CD8-positive, alpha-beta memory T cell (primary cell): ENCODE results near the gene CLPSL1. TPM values are rescaled to one million over a fixed set of nuclear protein-coding genes. Genes with fewer than 3 reads are reported as not detected.

ENCODE experiments used
- CTCF ChIA-PET: fragments of 350-600 bp; sonication (Branson Sonifier 250); formaldehyde crosslinking; loops from one replicate; lab custom pipeline; 2021; ENCODE audit warnings: antibody characterized with exemption; lab: Charles Lee
- POLR2A ChIA-PET: fragments of 350-600 bp; sonication (Branson Sonifier 250); formaldehyde crosslinking; loops from one replicate; lab custom pipeline; 2021; ENCODE audit warnings: antibody characterized with exemption; lab: Charles Lee
- DNase-seq, 5 donors: peaks; one replicate each; pipeline versions ENCODE4 v3.0.0 to v3.0.0-alpha.2; 2020 to 2022; ENCODE audit warnings: mixed read lengths in 1 of 5
- H3K27ac ChIP-seq: one replicate; pipeline ENCODE4 v1.7.0; 2013; ENCODE audit warnings: low read depth, mild to moderate bottlenecking, low read length, moderate library complexity
- H3K27me3 ChIP-seq: 2 replicates; pipeline ENCODE4 v1.7.0; 2013; ENCODE audit warnings: low read length, mild to moderate bottlenecking; ENCODE audit not compliant: insufficient read depth, poor library complexity, severe bottlenecking
- H3K36me3 ChIP-seq: 2 replicates; pipeline ENCODE4 v1.7.0; 2013; ENCODE audit warnings: mild to moderate bottlenecking, low read length, moderate library complexity; ENCODE audit not compliant: insufficient read depth
- H3K4me1 ChIP-seq: 2 replicates; pipeline ENCODE4 v1.7.0; 2013; ENCODE audit warnings: mild to moderate bottlenecking, low read length, moderate library complexity; ENCODE audit not compliant: insufficient read depth
- H3K4me3 ChIP-seq: 2 replicates; pipeline ENCODE4 v1.7.0; 2013; ENCODE audit warnings: mild to moderate bottlenecking, low read length
- H3K9me3 ChIP-seq: 2 replicates; pipeline ENCODE4 v1.7.0; 2013; ENCODE audit warnings: mild to moderate bottlenecking, low read length
- H3K27ac Mint-ChIP-seq, 8 donors: one replicate each; pipeline ENCODE4 v1.8.0; 2020 to 2021; ENCODE audit warnings: mixed read lengths in 8 of 8, mild to moderate bottlenecking in 6 of 8, inconsistent platforms in 3 of 8, moderate library complexity in 3 of 8
- H3K27me3 Mint-ChIP-seq, 2 donors: one replicate each; pipeline ENCODE4 v1.8.0; 2020 to 2021; ENCODE audit warnings: mixed read lengths in 2 of 2, mild to moderate bottlenecking in 1 of 2, moderate library complexity in 1 of 2
- H3K36me3 Mint-ChIP-seq, 3 donors: one replicate each; pipeline ENCODE4 v1.8.0; 2020 to 2021; ENCODE audit warnings: mixed read lengths in 3 of 3, inconsistent platforms in 1 of 3, mild to moderate bottlenecking in 1 of 3
- H3K4me1 Mint-ChIP-seq, 3 donors: one replicate each; pipeline ENCODE4 v1.8.0; 2020 to 2021; ENCODE audit warnings: mixed read lengths in 3 of 3, inconsistent platforms in 1 of 3, mild to moderate bottlenecking in 1 of 3
- H3K4me3 Mint-ChIP-seq, 7 donors: one replicate each; pipeline ENCODE4 v1.8.0; 2020 to 2021; ENCODE audit warnings: mixed read lengths in 7 of 7, mild to moderate bottlenecking in 6 of 7, moderate library complexity in 4 of 7, inconsistent platforms in 2 of 7
- H3K9me3 Mint-ChIP-seq, 5 donors: one replicate each; pipeline ENCODE4 v1.8.0; 2020 to 2022; ENCODE audit warnings: mixed read lengths in 5 of 5, mild to moderate bottlenecking in 3 of 5, moderate library complexity in 2 of 5, inconsistent platforms in 1 of 5
- polyA plus RNA-seq: library from polyadenylated mRNA; unstranded; fragments of 300-500 nt; fragmentation: Illumina TruSeq; gene quantifications from one replicate; pipeline ENCODE4 v1.2.3, GENCODE V29; 2021
- total RNA-seq, 2 experiments: library from RNA; stranded (reverse); gene quantifications; one replicate each; pipeline ENCODE4 v1.2.3, GENCODE V29; 2021

CLPSL1 gene
- total and polyA plus RNA-seq, 3 experiments from 2014 or later, result not detected

GRCh38 chr6:35736982-35737412, 43.8 kb upstream of the CLPSL1 start, which contains the start of gene ARMC12:
TSS of gene ARMC12 (plus strand) at chr6:35737032. CDS start at chr6:35737109, 77 bp downstream.
- ChIA-PET POLR2A (interaction anchor here (1.0 to 1.5 kb wide), 3 partner anchors 99 to 134 kb away, joined by 3 to 6 read pairs (median 3); no protein-coding TSS in a partner anchor), CTCF (interaction anchor here (0.7 to 8.6 kb wide), 53 partner anchors 10 to 443 kb away, joined by 3 to 113 read pairs (median 5); partner anchors contain the start of genes PPARD and RPL10A)
- no peaks in the 10 kb centered on the region for H3K36me3 Mint-ChIP-seq
- no peaks in the 10 kb centered on the region for H3K27me3 Mint-ChIP-seq
- H3K4me3 ChIP-seq, result no peak within 1 kb of the TSS
- H3K4me3 Mint-ChIP-seq, result peak within 1 kb of the TSS; percentile 27 to 71 (median 55)
- no peak for DNase-seq
- no peaks in the 10 kb centered on the region for H3K9me3 Mint-ChIP-seq
- H3K27ac ChIP-seq, result no peak within 1 kb of the TSS
- peaks cover 38 to 52% (median 43%) of the 10 kb centered on the region in 3 donors for H3K4me1 Mint-ChIP-seq
- H3K9me3 ChIP-seq, result no peaks in the 10 kb centered on the region
- H3K27me3 ChIP-seq, result no peaks in the 10 kb centered on the region
- H3K27ac Mint-ChIP-seq, result peak within 1 kb of the TSS; percentile 74 to 94 (median 83)
- no peaks in the 10 kb centered on the region for H3K36me3 ChIP-seq
- peaks cover 51% of the 10 kb centered on the region for H3K4me1 ChIP-seq

- no peaks in the 10 kb centered on the region for H3K27me3 ChIP-seq
- no peak overlapping the region for H3K27ac ChIP-seq
- H3K36me3 Mint-ChIP-seq, result no peaks in the 10 kb centered on the region
- peaks cover 32 to 46% (median 37%) of the 10 kb centered on the region in 3 donors for H3K4me1 Mint-ChIP-seq
- H3K9me3 Mint-ChIP-seq, result no peaks in the 10 kb centered on the region
- DNase-seq, result peak in 2 of 5 donors; percentile 64 to 70
- H3K27ac Mint-ChIP-seq, result peak overlapping the region in 7 of 8 donors; percentile 51 to 94 (median 77)
- no peak overlapping the region for H3K4me3 ChIP-seq
- H3K9me3 ChIP-seq, result no peaks in the 10 kb centered on the region
- POLR2A ChIA-PET, result interaction anchor here (1.5 kb wide), 1 partner anchor 131 kb away, joined by 3 read pairs; no protein-coding TSS in a partner anchor
- CTCF ChIA-PET, result interaction anchor here (0.7 to 8.6 kb wide), 44 partner anchors 11 to 444 kb away, joined by 3 to 113 read pairs (median 6); partner anchors contain the start of genes PPARD and RPL10A
- H3K4me3 Mint-ChIP-seq, result peak overlapping the region in 4 of 7 donors; percentile 19 to 71 (median 38)
- no peaks in the 10 kb centered on the region for H3K36me3 ChIP-seq
- no peaks in the 10 kb centered on the region for H3K27me3 Mint-ChIP-seq
- peaks cover 46% of the 10 kb centered on the region for H3K4me1 ChIP-seq
These were observed 43.2 kb upstream of the CLPSL1 start for GRCh38 chr6:35737413-35738211.

- H3K36me3 ChIP-seq, result no peaks in the 10 kb centered on the region
- DNase-seq, result no peak
- H3K9me3 Mint-ChIP-seq, result no peaks in the 10 kb centered on the region
- peaks cover 0 to 3% of the 10 kb centered on the region in 2 donors for H3K27me3 Mint-ChIP-seq
- H3K27me3 ChIP-seq, result no peaks in the 10 kb centered on the region
- no peaks in the 10 kb centered on the region for H3K9me3 ChIP-seq
- no peaks in the 10 kb centered on the region for H3K36me3 Mint-ChIP-seq
- CTCF ChIA-PET, result interaction anchor here (0.9 to 8.6 kb wide), 5 partner anchors 115 to 398 kb away, joined by 3 to 113 read pairs (median 3); partner anchors contain the start of gene FANCE
- peak overlapping the region in 1 of 8 donors; percentile 9 for H3K27ac Mint-ChIP-seq
- POLR2A ChIA-PET, result interaction anchor here (0.6 kb wide), 1 partner anchor 451 kb away, joined by 3 read pairs; no protein-coding TSS in a partner anchor
- H3K4me1 Mint-ChIP-seq, result peaks cover 21 to 28% (median 23%) of the 10 kb centered on the region in 3 donors
- no peak overlapping the region for H3K4me3 ChIP-seq
- H3K4me3 Mint-ChIP-seq, result no peak overlapping the region
- H3K4me1 ChIP-seq, result peaks cover 27% of the 10 kb centered on the region
- H3K27ac ChIP-seq, result no peak overlapping the region
These were observed 40.9 kb upstream of the CLPSL1 start for GRCh38 chr6:35739645-35740524.

- Mint-ChIP-seq H3K4me3 (no peak overlapping the region), H3K27me3 (peaks cover 0 to 3% of the 10 kb centered on the region in 2 donors), H3K27ac (peak overlapping the region in 1 of 8 donors; percentile 63), H3K4me1 (peaks cover 0 to under 1% (median 0%) of the 10 kb centered on the region in 3 donors), H3K9me3 (peaks cover 0 to 4% (median under 1%) of the 10 kb centered on the region in 5 donors), H3K36me3 (peaks cover 0 to 10% (median 3%) of the 10 kb centered on the region in 3 donors)
- Histone ChIP-seq H3K36me3 (no peaks in the 10 kb centered on the region), H3K27me3 (no peaks in the 10 kb centered on the region), H3K9me3 (no peaks in the 10 kb centered on the region), H3K4me1 (no peaks in the 10 kb centered on the region), H3K27ac (no peak overlapping the region), H3K4me3 (no peak overlapping the region)
- DNase-seq, result no peak
- ChIA-PET CTCF (no interaction called here), POLR2A (no interaction called here)
These were observed 38.0 kb upstream of the CLPSL1 start for GRCh38 chr6:35742842-35743241.

- Histone ChIP-seq H3K4me1 (no peaks in the 10 kb centered on the region), H3K9me3 (no peaks in the 10 kb centered on the region), H3K4me3 (no peak overlapping the region), H3K27ac (no peak overlapping the region), H3K36me3 (no peaks in the 10 kb centered on the region), H3K27me3 (no peaks in the 10 kb centered on the region)
- POLR2A ChIA-PET, result no interaction called here
- H3K9me3 Mint-ChIP-seq, result peaks cover 2 to 7% (median 6%) of the 10 kb centered on the region in 5 donors
- CTCF ChIA-PET, result no interaction called here
- H3K4me1 Mint-ChIP-seq, result no peaks in the 10 kb centered on the region
- peaks cover 3 to 4% of the 10 kb centered on the region in 2 donors for H3K27me3 Mint-ChIP-seq
- peaks cover 0 to 13% (median 3%) of the 10 kb centered on the region in 3 donors for H3K36me3 Mint-ChIP-seq
- DNase-seq, result no peak
- H3K27ac Mint-ChIP-seq, result peak overlapping the region in 1 of 8 donors; percentile 8
- H3K4me3 Mint-ChIP-seq, result no peak overlapping the region
These were observed 35.3 kb upstream of the CLPSL1 start for GRCh38 chr6:35745509-35745908.

GRCh38 chr6:35746516-35746915, 34.3 kb upstream of the CLPSL1 start:
- Mint-ChIP-seq H3K4me3 (no peak overlapping the region), H3K27me3 (peaks cover 4 to 5% of the 10 kb centered on the region in 2 donors), H3K4me1 (no peaks in the 10 kb centered on the region), H3K27ac (peak overlapping the region in 1 of 8 donors; percentile 27), H3K9me3 (peaks cover 2 to 7% (median 6%) of the 10 kb centered on the region in 5 donors), H3K36me3 (peaks cover 0 to 13% (median 3%) of the 10 kb centered on the region in 3 donors)
- Histone ChIP-seq H3K9me3 (no peaks in the 10 kb centered on the region), H3K27ac (no peak overlapping the region), H3K36me3 (no peaks in the 10 kb centered on the region), H3K4me1 (no peaks in the 10 kb centered on the region), H3K27me3 (no peaks in the 10 kb centered on the region), H3K4me3 (no peak overlapping the region)
- ChIA-PET CTCF (interaction anchor here (1.2 to 1.5 kb wide), 3 partner anchors 10 to 279 kb away, joined by 3 to 5 read pairs (median 3); no protein-coding TSS in a partner anchor), POLR2A (no interaction called here)
- DNase-seq, result no peak

- Mint-ChIP-seq H3K27me3 (peaks cover 4 to 7% of the 10 kb centered on the region in 2 donors), H3K4me1 (no peaks in the 10 kb centered on the region), H3K36me3 (peaks cover 0 to 13% (median 3%) of the 10 kb centered on the region in 3 donors), H3K9me3 (peaks cover 2 to 7% (median 6%) of the 10 kb centered on the region in 5 donors), H3K4me3 (no peak overlapping the region), H3K27ac (no peak overlapping the region)
- Histone ChIP-seq H3K36me3 (no peaks in the 10 kb centered on the region), H3K27ac (no peak overlapping the region), H3K9me3 (no peaks in the 10 kb centered on the region), H3K4me3 (no peak overlapping the region), H3K27me3 (no peaks in the 10 kb centered on the region), H3K4me1 (no peaks in the 10 kb centered on the region)
- no peak for DNase-seq
- ChIA-PET POLR2A (no interaction called here), CTCF (interaction anchor here (1.5 kb wide), 1 partner anchor 280 kb away, joined by 5 read pairs; no protein-coding TSS in a partner anchor)
These were observed 32.9 kb upstream of the CLPSL1 start for GRCh38 chr6:35747877-35748276.
